IPS-18c (cell line): ENCODE data around the gene NACC2.
"Not testable (repeated sequence)": the region's sequence is repeated elsewhere in the genome, so short reads cannot be mapped to it uniquely, and the experiment has no call there.

Experiments used
- H3K4me3 ChIP-seq: 2 replicates; pipeline ENCODE4 v1.7.0; 2013; ENCODE audit warnings: low read depth, mild to moderate bottlenecking, low read length, moderate library complexity; ENCODE audit not compliant: insufficient read depth
- H3K9me3 ChIP-seq: one replicate; pipeline ENCODE4 v1.6.1; 2013; ENCODE audit warnings: mild to moderate bottlenecking, low read length, moderate library complexity; ENCODE audit not compliant: control insufficient read depth, insufficient read depth

Gene NACC2

GRCh38 chr9:135979547-135980166, 115.4 kb downstream of the NACC2 start:
- Histone ChIP-seq H3K9me3 (no peaks in the 10 kb centered on the region), H3K4me3 (no peak overlapping the region)

GRCh38 chr9:135978642-135979546, 116.2 kb downstream of the NACC2 start:
- Histone ChIP-seq H3K9me3 (no peaks in the 10 kb centered on the region), H3K4me3 (no peak overlapping the region)

- Histone ChIP-seq H3K9me3 (no peaks in the 10 kb centered on the region), H3K4me3 (no peak overlapping the region)
Measured at GRCh38 chr9:135976944-135977343, 118.1 kb downstream of the NACC2 start.

- no peak overlapping the region for H3K4me3 ChIP-seq
Measured at GRCh38 chr9:135976531-135976930, 118.6 kb downstream of the NACC2 start.

GRCh38 chr9:135975834-135976233, 119.3 kb downstream of the NACC2 start:
- no peak overlapping the region for H3K4me3 ChIP-seq
- H3K9me3 ChIP-seq = no peaks in the 10 kb centered on the region

More at GRCh38 chr9:135976531-135976930, 118.6 kb downstream of the NACC2 start:
- no peaks in the 10 kb centered on the region for H3K9me3 ChIP-seq

GRCh38 chr9:135974220-135974573, 120.9 kb downstream of the NACC2 start:
- H3K9me3 ChIP-seq = no peaks in the 10 kb centered on the region
- H3K4me3 ChIP-seq = no peak overlapping the region

GRCh38 chr9:135973277-135974219, 121.5 kb downstream of the NACC2 start:
- no peak overlapping the region for H3K4me3 ChIP-seq
- H3K9me3 ChIP-seq = no peaks in the 10 kb centered on the region

GRCh38 chr9:135971892-135972291, 123.2 kb downstream of the NACC2 start:
- Histone ChIP-seq H3K9me3 (peaks cover 2% of the 10 kb centered on the region), H3K4me3 (no peak overlapping the region)

GRCh38 chr9:135971111-135971766, 123.8 kb downstream of the NACC2 start:
- Histone ChIP-seq H3K4me3 (no peak overlapping the region), H3K9me3 (peaks cover 2% of the 10 kb centered on the region)

- Histone ChIP-seq H3K9me3 (peaks cover 2% of the 10 kb centered on the region), H3K4me3 (no peak overlapping the region)
Measured at GRCh38 chr9:135970128-135970815, 124.8 kb downstream of the NACC2 start.

GRCh38 chr9:135969064-135969683, 125.9 kb downstream of the NACC2 start:
- no peak overlapping the region for H3K4me3 ChIP-seq
- H3K9me3 ChIP-seq = peaks cover 2% of the 10 kb centered on the region

GRCh38 chr9:135968601-135969000, 126.5 kb downstream of the NACC2 start:
- no peak overlapping the region for H3K4me3 ChIP-seq
- H3K9me3 ChIP-seq = peaks cover 4% of the 10 kb centered on the region

- peaks cover 4% of the 10 kb centered on the region for H3K9me3 ChIP-seq
- no peak overlapping the region for H3K4me3 ChIP-seq
Measured at GRCh38 chr9:135968083-135968476, 127.0 kb downstream of the NACC2 start.

- not testable (repeated sequence) for H3K9me3 ChIP-seq, H3K4me3 ChIP-seq
Measured at GRCh38 chr9:135966916-135967260, 128.2 kb downstream of the NACC2 start.

GRCh38 chr9:135965124-135965756, 129.8 kb downstream of the NACC2 start:
- H3K9me3 ChIP-seq = peaks cover 4% of the 10 kb centered on the region
- H3K4me3 ChIP-seq = no peak overlapping the region

GRCh38 chr9:135963938-135964337, 131.2 kb downstream of the NACC2 start:
- Histone ChIP-seq H3K4me3 (no peak overlapping the region), H3K9me3 (peaks cover 4% of the 10 kb centered on the region)
